HL-60 (cell line): ENCODE measurements around the gene GASK1A.

Source experiments
- DNase-seq, 2 experiments: peaks; one replicate each; pipeline ENCODE4 v3.0.0-alpha.2; 2010 to 2020; ENCODE audit warnings: low read depth in 1 of 2, low spot score in 1 of 2
- H3K27ac ChIP-seq: fragments of 250-450 bp; sonication (Bioruptor Pico); replicated peaks from 2 replicates; pipeline ENCODE4 v1.5.1; 2020; ENCODE audit warnings: mild to moderate bottlenecking, moderate library complexity
- H3K27me3 ChIP-seq: fragments of 250-450 bp; sonication (Bioruptor Pico); 2 replicates; pipeline ENCODE4 v1.5.1; 2021; ENCODE audit warnings: mild to moderate bottlenecking, moderate library complexity; ENCODE audit not compliant: insufficient read depth, poor library complexity, severe bottlenecking
- H3K4me3 ChIP-seq: replicated peaks from 2 replicates; pipeline ENCODE4 v1.5.1; 2011; ENCODE audit warnings: mild to moderate bottlenecking, control low read depth, low read length; ENCODE audit not compliant: insufficient read depth
- CTCF ChIP-seq: IDR thresholded peaks from one replicate; pipeline ENCODE4 v1.5.1; 2011; ENCODE audit warnings: low read length, control low read depth, inconsistent platforms; ENCODE audit not compliant: insufficient read depth
- GABPA ChIP-seq: IDR thresholded peaks from 2 replicates; pipeline ENCODE4 v1.6.1; 2012; ENCODE audit warnings: low read depth
- POLR2AphosphoS5 ChIP-seq: IDR thresholded peaks from 2 replicates; pipeline ENCODE4 v1.6.1; 2012; ENCODE audit warnings: low read depth
- REST ChIP-seq: IDR thresholded peaks from 2 replicates; pipeline ENCODE4 v1.6.1; 2012; ENCODE audit warnings: low read depth; ENCODE audit not compliant: insufficient replicate concordance
- SPI1 ChIP-seq: IDR thresholded peaks from 2 replicates; pipeline ENCODE4 v1.6.1; 2012; ENCODE audit warnings: low read depth, mild to moderate bottlenecking, borderline replicate concordance

GASK1A gene

GRCh38 chr3:42960786-42961185 lies 18.3 kb upstream of the GASK1A start:
- TF ChIP-seq REST (no peak), POLR2AphosphoS5 (no peak), SPI1 (no peak), GABPA (no peak), CTCF (no peak)
- DNase-seq, result no peak
- no peaks in the 10 kb centered on the region for H3K27me3 ChIP-seq
- H3K4me3 ChIP-seq, result no peak overlapping the region
- no peak overlapping the region for H3K27ac ChIP-seq

GRCh38 chr3:42961633-42962032 lies 17.5 kb upstream of the GASK1A start:
- TF ChIP-seq CTCF (peak; percentile 13), POLR2AphosphoS5 (no peak), GABPA (no peak), SPI1 (no peak), REST (peak; percentile 25)
- Histone ChIP-seq H3K4me3 (no peak overlapping the region), H3K27me3 (no peaks in the 10 kb centered on the region), H3K27ac (no peak overlapping the region)
- DNase-seq, result peak in 1 of 2 experiments; percentile 7

DNA sequence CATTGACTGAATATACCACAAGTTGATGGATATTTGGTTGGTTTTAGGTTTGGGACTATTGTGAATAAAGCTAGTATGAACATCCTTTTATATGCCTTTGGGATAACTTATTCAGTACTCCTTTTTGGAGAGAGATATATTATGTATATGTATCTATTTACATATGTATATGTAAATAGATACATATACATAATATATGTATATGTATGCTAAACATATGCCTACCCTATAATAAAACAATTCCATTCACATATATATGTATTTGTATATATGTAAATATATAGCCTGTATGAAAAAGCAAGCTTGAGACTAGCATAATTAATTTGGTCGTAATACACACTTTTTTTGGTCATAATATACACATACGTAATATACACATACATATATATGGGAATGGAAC lies 15.8 kb upstream of the GASK1A start:
- Histone ChIP-seq H3K27ac (no peak overlapping the region), H3K4me3 (no peak overlapping the region), H3K27me3 (no peaks in the 10 kb centered on the region)
- TF ChIP-seq GABPA (no peak), CTCF (no peak), REST (no peak), POLR2AphosphoS5 (no peak), SPI1 (no peak)
- no peak for DNase-seq
